ENCODE results near the gene CEP170B.
"Not testable (repeated sequence)": the region's sequence is repeated elsewhere in the genome, so short reads cannot be mapped to it uniquely, and the experiment has no call there.

CEP170B gene

GRCh38 chr14:104933746-104934733, 69.0 kb downstream of the CEP170B start:
- no peak for DNase-seq

GRCh38 chr14:104935026-104935650, 70.1 kb downstream of the CEP170B start:
- no peak for DNase-seq

- no peak for DNase-seq
Measured at GRCh38 chr14:104935955-104936354, 70.9 kb downstream of the CEP170B start.

DNA sequence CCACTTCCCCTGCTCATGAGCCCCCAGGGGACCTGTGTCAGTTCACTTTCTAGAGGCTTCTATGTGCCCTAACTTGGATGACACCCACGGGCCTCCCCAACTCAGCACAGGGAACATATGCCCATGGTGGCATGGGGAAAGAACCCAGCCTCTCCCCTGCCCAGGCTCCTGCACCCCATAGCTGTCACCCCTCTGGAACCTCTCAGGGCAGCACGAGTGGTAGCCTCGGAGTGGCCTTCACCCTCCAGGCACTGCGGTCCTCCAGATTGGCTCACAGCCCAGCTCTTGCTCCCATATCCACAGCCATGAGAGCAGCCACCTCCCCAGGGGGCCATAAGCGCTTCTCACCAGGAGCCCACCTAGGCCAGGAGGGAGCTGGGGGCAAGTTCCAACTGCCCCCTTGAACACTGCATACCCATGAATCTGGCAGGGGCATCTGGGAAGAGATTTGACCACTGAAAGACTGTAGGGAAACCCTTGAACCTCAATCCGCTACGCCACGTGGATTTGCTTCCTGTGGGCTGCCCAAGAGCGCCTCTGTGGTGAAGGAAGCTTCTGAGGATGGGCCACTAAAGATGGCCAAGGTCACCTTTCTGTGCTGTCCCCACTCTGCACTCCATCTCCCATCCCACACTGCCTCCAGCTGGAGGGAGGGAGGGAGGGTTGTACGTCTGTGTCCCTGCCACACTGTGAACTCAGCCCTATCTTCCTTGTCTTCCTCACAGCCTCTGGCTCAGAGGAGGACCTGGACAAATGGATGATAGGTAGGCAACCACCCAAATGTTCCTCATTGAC, 71.5 kb downstream of the CEP170B start:
- DNase-seq = no peak

GRCh38 chr14:104937161-104937560, 72.1 kb downstream of the CEP170B start:
- DNase-seq = no peak

- no peak for DNase-seq
Measured at GRCh38 chr14:104937694-104938365, 72.8 kb downstream of the CEP170B start.

DNA sequence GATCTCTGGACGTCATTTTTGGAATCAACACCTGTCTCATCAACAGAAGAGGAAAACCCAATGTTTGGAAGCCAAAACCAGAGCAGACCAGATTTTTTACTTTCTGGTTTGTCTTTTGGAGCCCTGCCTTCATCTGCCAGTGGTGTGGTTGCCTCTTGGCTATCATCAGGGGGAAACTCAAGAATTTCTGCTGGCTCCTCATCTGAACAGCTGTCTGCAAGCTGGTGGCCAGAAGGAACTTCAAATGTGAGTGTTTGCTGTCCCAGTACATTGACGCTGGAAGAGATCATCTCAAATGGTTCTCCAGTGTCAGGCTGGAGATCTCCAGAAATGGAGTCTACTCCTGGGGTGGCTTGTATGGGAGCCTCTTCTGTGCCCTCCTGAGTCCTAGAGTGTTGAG, 73.4 kb downstream of the CEP170B start:
- DNase-seq = no peak

DNA sequence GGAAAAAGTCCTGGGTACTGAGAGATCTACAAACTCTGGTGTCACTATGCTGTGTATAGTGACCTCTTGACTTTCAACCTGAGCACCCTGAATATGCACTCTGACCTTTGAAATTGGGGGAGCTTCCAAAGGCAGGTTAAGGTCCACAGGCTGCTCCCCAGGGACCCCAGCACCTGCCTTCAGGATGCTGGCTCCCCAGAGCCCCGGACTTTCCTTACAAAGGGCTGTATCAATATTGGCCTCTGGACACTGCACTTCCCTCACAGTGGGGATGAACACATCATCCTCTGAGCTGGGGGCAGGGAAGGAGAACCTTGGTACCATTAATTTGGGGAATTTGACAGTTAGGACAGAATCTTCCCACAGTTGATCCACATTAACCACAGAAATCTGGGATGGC, 73.9 kb downstream of the CEP170B start:
- DNase-seq = no peak

DNA sequence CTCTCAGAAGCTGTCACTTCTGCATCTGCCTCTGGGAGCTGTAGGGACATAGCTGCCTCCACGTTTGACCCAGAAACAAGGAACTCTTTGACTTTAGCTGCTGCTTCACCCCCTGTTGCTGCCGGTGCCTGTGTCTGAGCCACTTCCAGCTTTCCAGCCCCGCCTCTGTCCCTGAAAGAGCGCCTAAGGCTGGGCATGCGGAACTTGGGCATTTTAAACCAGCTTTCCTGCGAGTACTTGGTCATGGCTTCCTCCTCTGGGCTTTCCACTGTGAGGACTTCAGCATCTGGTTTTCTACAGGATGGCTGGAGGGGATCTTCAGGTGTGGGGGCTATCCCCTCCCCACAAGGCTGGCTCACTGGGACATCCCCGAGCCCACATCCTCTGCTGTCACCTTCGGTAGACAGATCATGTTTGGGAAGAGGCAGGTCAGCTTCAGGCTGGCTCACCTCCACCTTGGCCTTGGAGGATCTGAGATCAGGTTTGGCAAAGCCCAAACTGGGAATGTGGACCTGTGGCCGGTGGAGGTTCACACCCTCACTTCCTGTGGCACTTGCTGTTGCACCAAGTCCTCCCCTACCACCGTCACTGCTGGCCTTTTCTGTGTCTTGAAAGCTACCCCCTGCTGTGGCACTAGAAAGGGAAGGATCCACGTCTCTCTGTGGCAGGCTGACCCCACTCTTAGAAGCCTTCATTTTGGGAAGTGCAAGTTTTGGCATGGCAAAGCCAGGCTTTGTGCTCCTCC, 74.8 kb downstream of the CEP170B start:
- no peak for DNase-seq

DNA sequence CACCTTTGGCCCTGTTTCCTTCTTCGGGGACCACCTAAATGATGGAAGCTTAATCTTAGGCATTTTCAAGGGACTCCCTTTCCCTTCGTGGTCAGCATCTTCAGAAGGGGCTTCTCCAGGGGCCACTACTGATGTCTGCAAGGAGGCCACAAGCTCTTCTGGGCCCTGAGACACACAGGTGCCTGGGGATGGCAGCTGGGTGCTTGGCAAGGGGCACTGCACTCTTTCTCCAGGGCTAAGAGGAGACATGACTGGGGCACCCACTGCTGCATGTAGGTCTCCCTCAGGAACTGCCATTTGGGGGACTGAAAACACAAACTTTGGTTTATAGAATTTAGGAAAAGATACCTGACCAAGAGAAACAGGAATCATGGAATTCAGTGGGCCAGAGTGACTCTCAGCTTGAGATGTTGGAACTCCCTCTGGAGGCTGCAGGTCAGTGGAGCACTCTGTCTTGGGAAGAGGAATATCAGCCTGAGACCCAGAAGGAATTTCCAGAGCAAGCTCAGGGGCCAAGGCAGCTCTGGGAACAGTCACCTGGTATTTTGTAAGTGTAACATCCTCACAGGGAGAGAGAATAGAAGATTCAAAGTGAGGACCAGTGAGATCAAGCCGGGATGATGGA, 75.6 kb downstream of the CEP170B start:
- no peak for DNase-seq

- no peak for DNase-seq
Measured at GRCh38 chr14:104941508-104942365, 76.7 kb downstream of the CEP170B start.

DNA sequence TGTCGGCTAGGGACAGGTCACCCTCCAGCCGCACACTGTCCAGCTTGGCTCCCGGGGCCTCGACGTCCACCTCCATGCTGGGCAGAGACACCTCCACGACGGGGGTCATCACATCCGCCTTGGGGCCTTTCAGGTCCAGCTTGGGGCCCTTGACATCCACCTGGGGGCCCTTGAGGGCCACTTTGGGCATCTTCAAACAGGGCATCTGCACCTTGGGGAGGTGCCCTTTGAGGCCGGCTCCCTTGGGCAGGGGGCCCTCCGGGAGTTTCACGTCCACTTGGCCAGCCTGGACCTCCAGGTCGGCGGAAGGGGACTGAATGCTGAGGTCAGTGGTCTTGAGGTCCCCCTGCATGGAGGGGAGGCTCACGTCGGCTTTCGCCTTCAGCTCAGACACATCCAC, 77.5 kb downstream of the CEP170B start:
- no peak for DNase-seq

DNA sequence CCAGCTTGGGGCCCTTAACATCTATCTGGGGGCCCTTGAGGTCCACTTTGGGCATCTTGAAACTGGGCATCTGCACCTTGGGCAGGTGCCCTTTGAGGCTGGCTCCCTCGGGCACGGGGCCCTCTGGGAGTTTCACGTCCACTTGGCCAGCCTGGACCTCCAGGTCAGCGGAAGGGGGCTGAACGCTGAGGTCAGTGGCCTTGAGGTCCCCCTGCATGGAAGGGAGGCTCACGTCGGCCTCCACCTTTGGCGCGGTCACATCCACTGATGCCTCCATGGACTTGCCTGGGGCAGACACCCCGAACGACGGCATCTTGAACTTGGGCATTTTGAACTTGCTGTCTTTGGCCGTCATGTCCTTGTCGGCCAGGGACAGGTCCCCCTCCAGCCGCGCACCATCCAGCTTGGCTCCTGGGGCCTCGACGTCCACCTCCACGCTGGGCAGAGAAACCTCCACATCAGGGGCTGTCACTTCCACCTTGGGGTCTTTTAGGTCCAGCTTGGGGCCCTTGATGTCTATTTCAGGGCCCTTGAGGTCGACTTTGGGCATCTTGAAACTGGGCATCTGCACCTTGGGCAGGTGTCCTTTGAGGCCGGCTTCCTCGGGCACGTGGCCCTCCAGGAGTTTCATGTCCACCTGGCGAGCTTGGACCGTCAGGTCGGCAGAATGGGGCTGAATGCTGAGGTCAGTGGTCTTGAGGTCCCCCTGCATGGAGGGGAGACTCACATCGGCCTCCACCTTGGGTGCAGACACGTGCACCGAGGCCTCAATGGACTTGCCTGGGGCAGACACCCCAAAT, 78.3 kb downstream of the CEP170B start:
- DNase-seq = not testable (repeated sequence)

- DNase-seq = not testable (repeated sequence)
Measured at GRCh38 chr14:104944016-104944308, 78.9 kb downstream of the CEP170B start.

DNA sequence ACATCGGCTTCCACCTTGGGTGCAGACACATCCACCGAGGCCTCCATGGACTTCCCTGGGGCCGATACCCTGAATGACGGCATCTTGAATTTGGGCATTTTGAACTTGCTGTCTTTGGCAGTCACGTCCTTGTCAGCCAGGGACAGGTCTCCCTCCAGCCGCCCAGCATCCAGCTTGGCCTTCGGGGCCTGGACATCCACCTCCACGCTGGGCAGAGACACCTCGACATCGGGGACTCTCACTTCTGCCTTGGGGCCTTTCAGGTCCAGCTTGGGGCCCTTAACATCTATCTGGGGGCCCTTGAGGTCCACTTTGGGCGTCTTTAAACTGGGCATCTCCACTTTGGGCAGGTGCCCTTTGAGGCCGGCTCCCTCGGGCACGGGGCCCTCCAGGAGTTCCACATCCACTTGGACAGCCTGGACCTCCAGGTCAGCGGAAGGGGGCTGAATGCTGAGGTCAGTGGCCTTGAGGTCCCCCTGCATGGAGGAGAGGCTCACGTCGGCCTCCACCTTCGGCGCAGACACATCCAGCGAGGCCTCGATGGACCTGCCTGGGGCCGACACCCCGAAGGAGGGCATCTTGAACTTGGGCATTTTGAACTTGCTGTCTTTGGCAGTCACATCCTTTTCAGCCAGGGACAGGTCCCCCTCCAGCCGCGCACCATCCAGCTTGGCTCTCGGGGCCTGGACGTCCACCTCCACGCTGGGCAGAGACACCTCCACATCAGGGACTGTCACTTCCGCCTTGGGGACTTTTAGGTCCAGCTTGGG, 79.6 kb downstream of the CEP170B start:
- DNase-seq = not testable (repeated sequence)

DNA sequence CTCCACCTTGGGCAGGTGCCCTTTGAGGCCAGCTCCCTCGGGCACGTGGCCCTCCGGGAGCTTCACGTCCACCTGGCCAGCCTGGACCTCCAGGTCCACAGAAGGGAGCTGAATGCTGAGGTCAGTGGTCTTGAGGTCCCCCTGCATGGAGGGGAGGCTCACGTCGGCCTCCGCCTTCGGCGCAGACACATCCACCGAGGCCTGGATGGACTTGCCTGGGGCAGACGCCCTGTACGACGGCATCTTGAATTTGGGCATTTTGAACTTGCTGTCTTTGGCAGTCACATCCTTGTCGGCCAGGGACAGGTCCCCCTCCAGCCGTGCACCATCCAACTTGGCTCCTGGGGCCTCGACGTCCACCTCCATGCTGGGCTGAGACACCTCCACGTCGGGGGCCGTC, 80.2 kb downstream of the CEP170B start:
- DNase-seq = not testable (repeated sequence)

All from fibroblast of skin of right biceps (primary cell).